Neural crest cell (in vitro differentiated cells): ENCODE results near the gene MAPK12. TPM values are rescaled to one million over a fixed set of nuclear protein-coding genes. Genes with fewer than 3 reads are reported as not detected.
A peak's percentile ranks its signal among the peaks of the same experiment; 100 is the strongest.

Source experiments
- DNase-seq: peaks from one replicate; pipeline ENCODE4 v3.0.0; 2021; ENCODE audit warnings: low read depth, mixed read lengths, low spot score
- H3K27ac Mint-ChIP-seq: one replicate; pipeline ENCODE4 v1.8.0; 2021; ENCODE audit warnings: mild to moderate bottlenecking, mixed read lengths; ENCODE audit not compliant: unreplicated experiment
- H3K27me3 Mint-ChIP-seq: 2 replicates; pipeline ENCODE4 v1.8.0; 2021; ENCODE audit warnings: low read depth, mild to moderate bottlenecking, mixed read lengths
- H3K36me3 Mint-ChIP-seq: 2 replicates; pipeline ENCODE4 v1.8.0; 2021; ENCODE audit warnings: low read depth, mild to moderate bottlenecking, mixed read lengths
- H3K4me1 Mint-ChIP-seq: 2 replicates; pipeline ENCODE4 v1.8.0; 2021; ENCODE audit warnings: mixed read lengths
- H3K4me3 Mint-ChIP-seq: one replicate; pipeline ENCODE4 v1.8.0; 2021; ENCODE audit warnings: mild to moderate bottlenecking, mixed read lengths
- H3K9me3 Mint-ChIP-seq: 2 replicates; pipeline ENCODE4 v1.8.0; 2021; ENCODE audit warnings: mixed read lengths
- CTCF ChIP-seq: fragments of 200-600 bp; sonication (generic); conservative IDR thresholded peaks from 2 replicates; pipeline ENCODE4 v1.5.0; 2021; ENCODE audit warnings: antibody characterized with exemption, mild to moderate bottlenecking
- total RNA-seq: library from RNA; stranded (reverse); gene quantifications from 2 replicates; pipeline ENCODE4 v1.2.1, GENCODE V29; 2021

Gene MAPK12
- total RNA-seq, 1 donor from 2014 or later: 46.5 TPM

GRCh38 chr22:50209893-50210292 lies 51.6 kb downstream of the MAPK12 start:
- peak; percentile 88 for TF ChIP-seq CTCF
- Mint-ChIP-seq H3K9me3 (no peaks in the 10 kb centered on the region), H3K27ac (no peak overlapping the region), H3K27me3 (peaks cover 4% of the 10 kb centered on the region), H3K4me3 (peak overlapping the region; percentile 77), H3K4me1 (peaks cover 13% of the 10 kb centered on the region), H3K36me3 (peaks cover 27% of the 10 kb centered on the region)
- peak; percentile 71 for DNase-seq

GRCh38 chr22:50208939-50209892 lies 52.3 kb downstream of the MAPK12 start:
- no peak overlapping the region for H3K27ac Mint-ChIP-seq
- H3K27me3 Mint-ChIP-seq: peaks cover 4% of the 10 kb centered on the region
- peaks cover 15% of the 10 kb centered on the region for H3K4me1 Mint-ChIP-seq
- no peak for DNase-seq
- H3K36me3 Mint-ChIP-seq: peaks cover 24% of the 10 kb centered on the region
- H3K9me3 Mint-ChIP-seq: no peaks in the 10 kb centered on the region
- peak overlapping the region; percentile 77 for H3K4me3 Mint-ChIP-seq
- no peak for TF ChIP-seq CTCF

DNA sequence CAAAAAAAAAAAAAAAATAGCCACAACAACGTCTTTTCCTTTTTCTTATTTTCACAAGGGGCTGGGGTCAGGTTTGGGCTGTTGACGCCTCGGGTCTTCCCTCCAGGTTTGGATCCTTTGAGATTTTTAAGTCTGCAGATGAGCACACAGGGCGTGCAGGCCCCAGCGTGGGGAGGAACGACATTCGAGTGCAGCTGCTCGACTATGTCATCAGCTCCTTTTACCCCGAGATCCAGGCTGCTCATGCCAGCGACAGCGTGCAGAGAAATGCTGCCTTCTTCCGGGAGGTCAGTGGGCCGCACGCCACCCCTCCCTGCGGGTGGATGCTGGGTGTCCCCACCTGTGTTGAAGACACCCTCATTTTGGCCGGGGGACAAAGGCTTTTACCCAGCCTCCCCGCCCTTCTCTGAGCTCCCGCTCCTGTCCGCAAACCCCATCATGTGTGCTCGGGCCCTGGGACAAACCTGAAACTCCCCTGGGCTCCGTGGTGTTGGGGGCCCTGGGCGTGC lies 53.0 kb downstream of the MAPK12 start:
- Mint-ChIP-seq H3K4me1 (peaks cover 15% of the 10 kb centered on the region), H3K27ac (no peak overlapping the region), H3K4me3 (peak overlapping the region; percentile 23), H3K9me3 (no peaks in the 10 kb centered on the region), H3K36me3 (peaks cover 26% of the 10 kb centered on the region), H3K27me3 (peaks cover 4% of the 10 kb centered on the region)
- no peak for TF ChIP-seq CTCF
- no peak for DNase-seq

GRCh38 chr22:50207383-50208140 lies 53.9 kb downstream of the MAPK12 start:
- Mint-ChIP-seq H3K27ac (no peak overlapping the region), H3K27me3 (peaks cover 4% of the 10 kb centered on the region), H3K36me3 (peaks cover 26% of the 10 kb centered on the region), H3K9me3 (no peaks in the 10 kb centered on the region), H3K4me1 (peaks cover 17% of the 10 kb centered on the region), H3K4me3 (peak overlapping the region; percentile 38)
- TF ChIP-seq CTCF: no peak
- no peak for DNase-seq

DNA sequence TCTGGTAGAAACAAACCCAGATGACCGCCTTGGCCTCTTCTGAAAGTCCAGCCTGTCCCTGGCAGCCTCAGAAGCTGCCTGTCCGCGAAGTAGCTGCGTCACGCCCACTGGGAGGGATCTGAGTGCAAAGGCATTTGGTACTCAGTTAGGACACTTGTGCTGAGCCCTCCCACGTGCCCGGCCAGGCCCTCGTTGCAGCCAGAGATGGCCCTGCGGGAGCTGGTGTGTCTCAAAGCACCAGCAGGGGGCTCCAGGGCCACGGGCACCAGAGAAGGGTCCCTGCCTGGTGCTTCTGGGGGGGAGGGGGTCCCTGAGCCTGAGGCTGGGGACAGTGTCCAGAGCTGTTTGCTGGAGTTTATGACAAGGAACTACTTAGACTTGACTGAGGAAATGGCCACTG lies 54.9 kb downstream of the MAPK12 start:
- no peaks in the 10 kb centered on the region for H3K9me3 Mint-ChIP-seq
- peaks cover 4% of the 10 kb centered on the region for H3K27me3 Mint-ChIP-seq
- peaks cover 26% of the 10 kb centered on the region for H3K4me1 Mint-ChIP-seq
- peak; percentile 63 for TF ChIP-seq CTCF
- no peak overlapping the region for H3K27ac Mint-ChIP-seq
- H3K36me3 Mint-ChIP-seq: peaks cover 22% of the 10 kb centered on the region
- peak; percentile 42 for DNase-seq
- peak overlapping the region; percentile 56 for H3K4me3 Mint-ChIP-seq
